GM06990 (cell line): Measurements from ENCODE around the gene CAMTA1.
A peak's percentile ranks its signal among the peaks of the same experiment; 100 is the strongest.

Source experiments
- DNase-seq: peaks from one replicate; pipeline ENCODE4 v3.0.0-alpha.2; 2011; ENCODE audit not compliant: insufficient read length; ENCODE audit errors: extremely low read depth
- H3K27me3 ChIP-seq: replicated peaks from 2 replicates; pipeline ENCODE4 v1.6.0; 2011; ENCODE audit warnings: low read length; ENCODE audit not compliant: control insufficient read depth, insufficient read depth
- H3K36me3 ChIP-seq: 2 replicates; pipeline ENCODE4 v1.5.1; 2011; ENCODE audit warnings: low read length; ENCODE audit not compliant: control insufficient read depth, insufficient read depth
- H3K4me3 ChIP-seq: replicated peaks from 2 replicates; pipeline ENCODE4 v1.5.1; 2011; ENCODE audit warnings: low read depth, mild to moderate bottlenecking, control low read depth, low read length
- CTCF ChIP-seq: IDR thresholded peaks from 2 replicates; pipeline ENCODE4 v1.5.1; 2011; ENCODE audit warnings: low read length, control low read depth, mild to moderate bottlenecking, inconsistent platforms; ENCODE audit not compliant: insufficient read depth, poor library complexity, severe bottlenecking

CAMTA1 gene

GRCh38 chr1:7560128-7560527, 774.9 kb downstream of the CAMTA1 start:
- Histone ChIP-seq H3K27me3 (no peaks in the 10 kb centered on the region; the same call in 1 of the 2 replicates), H3K4me3 (no peak overlapping the region), H3K36me3 (no peaks in the 10 kb centered on the region)
- no peak for DNase-seq
- no peak for TF ChIP-seq CTCF

- no peaks in the 10 kb centered on the region; the same call in 1 of the 2 replicates for H3K27me3 ChIP-seq
- no peak overlapping the region for H3K4me3 ChIP-seq
- no peak for TF ChIP-seq CTCF
- DNase-seq: no peak
- H3K36me3 ChIP-seq: no peaks in the 10 kb centered on the region
These were observed 775.4 kb downstream of the CAMTA1 start for GRCh38 chr1:7560601-7561181.

GRCh38 chr1:7561331-7561921, 776.2 kb downstream of the CAMTA1 start:
- no peaks in the 10 kb centered on the region for H3K36me3 ChIP-seq
- no peak for DNase-seq
- H3K4me3 ChIP-seq: no peak overlapping the region
- H3K27me3 ChIP-seq: no peaks in the 10 kb centered on the region; the same call in none of the 2 replicates
- peak; percentile 73 for TF ChIP-seq CTCF

- H3K36me3 ChIP-seq: no peaks in the 10 kb centered on the region
- TF ChIP-seq CTCF: no peak
- no peak overlapping the region for H3K4me3 ChIP-seq
- DNase-seq: no peak
- no peaks in the 10 kb centered on the region; the same call in none of the 2 replicates for H3K27me3 ChIP-seq
These were observed 776.9 kb downstream of the CAMTA1 start for GRCh38 chr1:7561936-7562728.

- TF ChIP-seq CTCF: no peak
- no peak for DNase-seq
- Histone ChIP-seq H3K4me3 (no peak overlapping the region), H3K36me3 (no peaks in the 10 kb centered on the region), H3K27me3 (no peaks in the 10 kb centered on the region; the same call in none of the 2 replicates)
These were observed 777.7 kb downstream of the CAMTA1 start for GRCh38 chr1:7562729-7563605.
